Activated CD4-positive, alpha-beta T cell treated with anti-CD3 and anti-CD28 coated beads, Interleukin-2, amount 10 ng/mL, durations not matched to agents 7 days and 5 days (primary cell): ENCODE measurements around the gene THOC5. TPM values are rescaled to one million over a fixed set of nuclear protein-coding genes. Genes with fewer than 3 reads are reported as not detected.
A peak's percentile ranks its signal among the peaks of the same experiment; 100 is the strongest.

Source experiments
- CTCF ChIA-PET: fragments of 350-600 bp; sonication (Branson Sonifier 250); formaldehyde crosslinking; loops from one replicate; lab custom pipeline; 2021; ENCODE audit warnings: antibody characterized with exemption; lab: Charles Lee
- POLR2A ChIA-PET: fragments of 350-600 bp; sonication (Branson Sonifier 250); formaldehyde crosslinking; loops from one replicate; lab custom pipeline; 2021; ENCODE audit warnings: antibody characterized with exemption; lab: Charles Lee
- DNase-seq: peaks from one replicate; pipeline ENCODE4 v3.0.0-alpha.2; 2020
- H3K27ac Mint-ChIP-seq: one replicate; pipeline ENCODE4 v1.8.0; 2021; ENCODE audit warnings: mild to moderate bottlenecking, moderate library complexity, mixed read lengths
- H3K27me3 Mint-ChIP-seq: one replicate; pipeline ENCODE4 v1.8.0; 2021; ENCODE audit warnings: mixed read lengths
- H3K36me3 Mint-ChIP-seq: one replicate; pipeline ENCODE4 v1.8.0; 2021; ENCODE audit warnings: low read depth, mixed read lengths
- H3K4me1 Mint-ChIP-seq: one replicate; pipeline ENCODE4 v1.8.0; 2021; ENCODE audit warnings: mixed read lengths
- H3K4me3 Mint-ChIP-seq: one replicate; pipeline ENCODE4 v1.8.0; 2021; ENCODE audit warnings: mild to moderate bottlenecking, moderate library complexity, mixed read lengths
- H3K9me3 Mint-ChIP-seq: one replicate; pipeline ENCODE4 v1.8.0; 2021; ENCODE audit warnings: mixed read lengths
- total RNA-seq, 2 experiments: library from RNA; stranded (reverse); gene quantifications; one replicate each; pipeline ENCODE4 v1.2.3, GENCODE V29; 2021

Gene THOC5
- total RNA-seq, 2 experiments from 2014 or later: 48.6 to 61.5 TPM

DNA sequence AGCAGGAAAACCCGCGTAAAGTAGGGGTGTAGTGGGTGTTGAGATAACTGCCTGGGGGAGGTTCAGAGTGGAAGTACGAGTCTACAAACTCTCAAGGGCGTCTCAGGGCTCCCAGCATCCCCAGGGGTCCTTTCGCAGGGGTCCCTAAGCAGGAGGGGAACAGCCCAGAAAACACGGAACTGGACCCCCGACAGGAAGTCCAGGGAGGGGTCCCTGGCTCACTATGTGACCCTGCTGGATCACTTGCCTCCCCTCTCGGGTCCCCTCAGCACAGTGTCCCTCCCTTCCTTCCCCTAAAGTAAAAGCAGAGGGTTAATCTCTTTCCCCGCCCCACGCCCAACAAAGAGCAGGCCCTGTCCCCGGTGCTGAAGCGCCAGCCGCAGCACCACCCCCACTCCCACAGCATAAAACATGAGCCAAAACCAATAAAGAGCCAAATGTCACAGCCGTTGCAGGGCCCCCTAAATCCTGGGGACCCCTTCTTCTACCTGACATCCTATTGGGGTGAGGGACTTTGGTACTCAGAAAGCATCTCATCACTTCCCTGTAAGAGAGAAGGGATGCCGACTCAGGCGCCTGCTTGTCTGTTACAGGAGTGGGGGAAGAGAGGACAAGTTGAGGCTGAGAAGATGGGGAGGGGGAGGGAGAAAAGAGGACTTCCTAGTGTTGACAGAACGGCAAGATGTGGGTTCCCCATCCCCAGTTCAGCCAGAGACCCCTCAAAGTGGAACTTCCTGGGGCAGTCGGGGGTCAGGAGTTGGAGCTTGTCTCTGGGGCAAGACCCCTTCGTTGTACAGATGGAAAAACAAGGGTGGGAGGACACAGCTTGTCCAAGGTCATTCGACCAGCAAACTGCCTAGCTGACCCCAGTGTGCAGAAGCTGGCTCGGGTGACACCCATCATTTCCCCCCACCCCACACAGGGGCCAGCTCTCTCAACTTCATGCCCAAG, 75.0 kb downstream of the THOC5 start:
- no peaks in the 10 kb centered on the region for H3K9me3 Mint-ChIP-seq
- H3K27ac Mint-ChIP-seq: no peak overlapping the region
- DNase-seq: peak; percentile 59
- H3K36me3 Mint-ChIP-seq: peaks cover 6% of the 10 kb centered on the region
- no peak overlapping the region for H3K4me3 Mint-ChIP-seq
- POLR2A ChIA-PET: interaction anchor here (0.7 kb wide), 1 partner anchor 78 kb away, joined by 4 read pairs; no protein-coding TSS in a partner anchor
- peaks cover 52% of the 10 kb centered on the region for H3K27me3 Mint-ChIP-seq
- peaks cover 13% of the 10 kb centered on the region for H3K4me1 Mint-ChIP-seq
- CTCF ChIA-PET: no interaction called here

- ChIA-PET CTCF (no interaction called here), POLR2A (no interaction called here)
- H3K27me3 Mint-ChIP-seq: peaks cover 52% of the 10 kb centered on the region
- H3K4me3 Mint-ChIP-seq: no peak overlapping the region
- DNase-seq: no peak
- peaks cover 13% of the 10 kb centered on the region for H3K4me1 Mint-ChIP-seq
- H3K36me3 Mint-ChIP-seq: peaks cover 6% of the 10 kb centered on the region
- H3K9me3 Mint-ChIP-seq: no peaks in the 10 kb centered on the region
- H3K27ac Mint-ChIP-seq: no peak overlapping the region
Observed at GRCh38 chr22:29477723-29478318, 75.7 kb downstream of the THOC5 start.

DNA sequence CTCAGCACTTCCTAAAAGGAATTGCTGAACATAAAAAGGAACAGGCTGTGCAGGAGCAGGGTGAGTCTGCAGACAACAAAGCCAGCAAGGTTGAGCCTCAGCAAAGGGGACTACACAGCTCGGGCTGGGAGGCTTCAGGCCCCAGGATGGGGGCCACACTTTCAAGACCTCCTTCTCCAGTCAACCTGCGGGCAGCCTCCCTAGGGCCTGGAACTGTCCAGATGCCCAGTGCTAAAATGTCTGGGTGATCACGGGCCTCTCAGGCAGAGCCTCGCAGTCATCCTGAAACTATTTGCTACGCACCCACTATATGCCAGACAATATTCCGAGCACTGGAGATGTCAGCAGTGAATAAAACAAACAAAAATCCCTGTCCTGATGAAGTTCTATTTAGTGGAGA, 77.4 kb downstream of the THOC5 start:
- DNase-seq: no peak
- Mint-ChIP-seq H3K27me3 (peaks cover 43% of the 10 kb centered on the region), H3K27ac (no peak overlapping the region), H3K4me1 (peaks cover 7% of the 10 kb centered on the region), H3K9me3 (no peaks in the 10 kb centered on the region), H3K4me3 (no peak overlapping the region), H3K36me3 (peaks cover 3% of the 10 kb centered on the region)
- POLR2A ChIA-PET: no interaction called here
- CTCF ChIA-PET: no interaction called here

DNA sequence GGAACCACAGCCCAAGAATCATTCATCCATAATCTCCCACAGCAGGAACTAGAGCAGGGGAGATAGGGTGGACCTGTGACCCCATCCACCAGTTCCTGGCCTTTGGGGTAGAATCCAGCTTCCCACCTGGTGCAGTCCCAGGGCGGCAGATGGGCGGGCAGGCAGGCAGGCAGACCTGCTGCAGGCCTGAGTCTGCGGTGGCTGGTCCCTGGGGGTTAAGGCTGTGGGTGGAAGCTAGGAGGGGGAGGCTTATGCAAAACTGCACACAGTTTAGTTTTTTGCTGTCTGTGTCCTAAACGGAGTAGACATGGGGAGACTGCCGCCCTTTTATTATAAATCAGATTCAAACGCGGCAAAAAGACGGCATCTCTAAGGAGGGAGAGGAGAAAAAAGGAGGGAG, 78.0 kb downstream of the THOC5 start:
- Mint-ChIP-seq H3K9me3 (no peaks in the 10 kb centered on the region), H3K27ac (no peak overlapping the region), H3K4me1 (peaks cover 8% of the 10 kb centered on the region), H3K36me3 (peaks cover 3% of the 10 kb centered on the region), H3K4me3 (no peak overlapping the region), H3K27me3 (peaks cover 42% of the 10 kb centered on the region)
- ChIA-PET POLR2A (no interaction called here), CTCF (no interaction called here)
- no peak for DNase-seq

DNA sequence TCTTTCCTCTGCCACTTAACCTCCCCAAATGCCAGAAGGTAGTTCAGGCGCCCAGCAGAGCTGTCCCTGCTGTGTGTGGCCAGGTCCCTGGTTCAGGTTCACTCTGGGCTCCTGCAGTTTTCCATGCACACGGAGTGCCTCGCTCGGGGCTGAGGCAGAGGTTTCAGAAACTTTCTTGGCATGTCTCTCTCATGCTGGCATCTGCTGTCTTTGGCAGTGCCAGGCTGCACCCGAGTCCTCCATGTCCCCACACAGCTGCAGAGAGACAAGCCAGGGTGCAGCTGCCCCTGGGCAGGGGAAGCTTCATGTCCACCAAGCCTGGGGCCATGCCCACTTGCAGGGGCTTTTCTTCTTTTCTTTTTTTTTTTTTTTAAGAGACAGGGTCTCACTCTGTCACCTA, 80.6 kb downstream of the THOC5 start:
- Mint-ChIP-seq H3K9me3 (no peaks in the 10 kb centered on the region), H3K36me3 (no peaks in the 10 kb centered on the region), H3K4me1 (peaks cover 10% of the 10 kb centered on the region), H3K27me3 (peaks cover 34% of the 10 kb centered on the region), H3K27ac (no peak overlapping the region), H3K4me3 (no peak overlapping the region)
- ChIA-PET POLR2A (no interaction called here), CTCF (interaction anchor here (0.5 to 0.6 kb wide), 2 partner anchors 29 to 733 kb away, joined by 3 to 4 read pairs; no protein-coding TSS in a partner anchor)
- DNase-seq: no peak

DNA sequence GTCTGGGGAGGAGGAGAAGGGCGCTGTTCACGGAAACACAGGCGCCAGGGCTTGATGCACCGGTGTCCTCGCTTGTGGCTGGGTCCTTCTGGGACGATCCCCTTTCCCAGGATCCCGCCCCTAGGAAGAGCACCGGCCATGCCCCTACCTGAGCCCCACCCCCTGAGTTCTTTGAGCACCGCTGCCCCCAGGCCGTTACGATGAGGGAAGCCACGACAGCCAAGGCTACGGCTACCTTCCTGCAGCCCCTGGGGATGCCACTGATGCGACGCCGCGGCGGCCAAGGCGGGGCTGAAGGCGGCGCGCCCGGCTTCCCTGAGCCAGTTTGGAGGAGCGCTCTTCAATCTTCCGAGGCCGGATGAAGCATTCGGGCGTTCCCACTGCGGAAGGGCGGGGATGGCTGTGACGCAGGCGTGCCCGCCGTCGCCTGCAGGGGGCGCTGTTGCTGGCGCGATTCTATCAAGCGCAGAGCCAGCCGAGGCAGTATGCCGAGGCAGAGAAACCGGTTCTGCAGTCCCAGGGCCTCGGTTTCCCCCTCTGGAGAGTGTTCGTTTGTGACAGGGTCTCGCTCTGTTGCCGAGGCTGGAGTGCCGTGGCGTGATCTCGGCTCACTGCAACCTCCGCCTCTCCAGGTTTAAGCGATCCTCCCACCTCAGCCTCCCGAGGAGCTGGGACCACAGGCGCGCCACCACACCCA, 83.2 kb downstream of the THOC5 start:
- H3K4me1 Mint-ChIP-seq: peaks cover 10% of the 10 kb centered on the region
- peak; percentile 86 for DNase-seq
- CTCF ChIA-PET: interaction anchor here (0.5 to 1.4 kb wide), 3 partner anchors 10 to 348 kb away, joined by 4 to 6 read pairs (median 5); partner anchors contain the start of gene NEFH
- peak overlapping the region; percentile 67 for H3K4me3 Mint-ChIP-seq
- H3K27me3 Mint-ChIP-seq: peaks cover 17% of the 10 kb centered on the region
- POLR2A ChIA-PET: no interaction called here
- no peaks in the 10 kb centered on the region for H3K36me3 Mint-ChIP-seq
- H3K9me3 Mint-ChIP-seq: no peaks in the 10 kb centered on the region
- peak overlapping the region; percentile 68 for H3K27ac Mint-ChIP-seq

GRCh38 chr22:29469755-29470154, 83.8 kb downstream of the THOC5 start:
- H3K4me1 Mint-ChIP-seq: peaks cover 10% of the 10 kb centered on the region
- ChIA-PET CTCF (interaction anchor here (0.5 to 1.2 kb wide), 2 partner anchors 11 to 202 kb away, joined by 3 to 4 read pairs; no protein-coding TSS in a partner anchor), POLR2A (interaction anchor here (0.7 kb wide), 1 partner anchor 22 kb away, joined by 3 read pairs; no protein-coding TSS in a partner anchor)
- no peak for DNase-seq
- peak overlapping the region; percentile 67 for H3K4me3 Mint-ChIP-seq
- no peaks in the 10 kb centered on the region for H3K36me3 Mint-ChIP-seq
- H3K27ac Mint-ChIP-seq: no peak overlapping the region
- no peaks in the 10 kb centered on the region for H3K9me3 Mint-ChIP-seq
- peaks cover 16% of the 10 kb centered on the region for H3K27me3 Mint-ChIP-seq

GRCh38 chr22:29464581-29464980, 89.0 kb downstream of the THOC5 start:
- POLR2A ChIA-PET: no interaction called here
- Mint-ChIP-seq H3K4me3 (no peak overlapping the region), H3K9me3 (no peaks in the 10 kb centered on the region), H3K4me1 (no peaks in the 10 kb centered on the region), H3K36me3 (no peaks in the 10 kb centered on the region), H3K27ac (no peak overlapping the region), H3K27me3 (peaks cover 7% of the 10 kb centered on the region)
- DNase-seq: no peak
- CTCF ChIA-PET: interaction anchor here (1.2 kb wide), 1 partner anchor 443 kb away, joined by 4 read pairs; no protein-coding TSS in a partner anchor

- H3K27ac Mint-ChIP-seq: no peak overlapping the region
- CTCF ChIA-PET: no interaction called here
- no peak for DNase-seq
- no peaks in the 10 kb centered on the region for H3K4me1 Mint-ChIP-seq
- H3K4me3 Mint-ChIP-seq: no peak overlapping the region
- no peaks in the 10 kb centered on the region for H3K27me3 Mint-ChIP-seq
- no peaks in the 10 kb centered on the region for H3K9me3 Mint-ChIP-seq
- H3K36me3 Mint-ChIP-seq: no peaks in the 10 kb centered on the region
- POLR2A ChIA-PET: no interaction called here
Observed at GRCh38 chr22:29463629-29464028, 89.9 kb downstream of the THOC5 start.

DNA sequence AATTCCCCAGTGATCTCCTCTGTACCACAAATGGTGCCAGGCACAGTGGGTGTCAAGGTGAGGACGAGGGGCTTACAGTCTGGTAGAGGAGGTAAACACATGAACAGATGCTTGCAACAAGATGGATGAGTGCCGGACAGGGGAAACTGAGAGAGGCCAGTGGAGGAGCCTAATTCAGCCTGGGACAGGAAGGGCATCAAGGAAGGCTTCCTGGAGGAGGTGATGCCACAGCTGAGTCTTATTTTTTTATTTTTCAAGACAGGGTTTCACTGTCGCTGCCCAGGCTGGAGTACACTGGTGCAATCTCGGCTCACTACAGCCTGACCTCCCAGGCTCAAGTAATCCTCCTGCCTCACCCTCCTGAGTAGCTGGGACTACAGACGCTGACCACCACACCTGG, 92.3 kb downstream of the THOC5 start:
- no peaks in the 10 kb centered on the region for H3K4me1 Mint-ChIP-seq
- H3K4me3 Mint-ChIP-seq: no peak overlapping the region
- no peaks in the 10 kb centered on the region for H3K9me3 Mint-ChIP-seq
- DNase-seq: no peak
- ChIA-PET CTCF (interaction anchor here (0.7 kb wide), 1 partner anchor 241 kb away, joined by 3 read pairs; no protein-coding TSS in a partner anchor), POLR2A (no interaction called here)
- no peak overlapping the region for H3K27ac Mint-ChIP-seq
- H3K36me3 Mint-ChIP-seq: no peaks in the 10 kb centered on the region
- no peaks in the 10 kb centered on the region for H3K27me3 Mint-ChIP-seq

DNA sequence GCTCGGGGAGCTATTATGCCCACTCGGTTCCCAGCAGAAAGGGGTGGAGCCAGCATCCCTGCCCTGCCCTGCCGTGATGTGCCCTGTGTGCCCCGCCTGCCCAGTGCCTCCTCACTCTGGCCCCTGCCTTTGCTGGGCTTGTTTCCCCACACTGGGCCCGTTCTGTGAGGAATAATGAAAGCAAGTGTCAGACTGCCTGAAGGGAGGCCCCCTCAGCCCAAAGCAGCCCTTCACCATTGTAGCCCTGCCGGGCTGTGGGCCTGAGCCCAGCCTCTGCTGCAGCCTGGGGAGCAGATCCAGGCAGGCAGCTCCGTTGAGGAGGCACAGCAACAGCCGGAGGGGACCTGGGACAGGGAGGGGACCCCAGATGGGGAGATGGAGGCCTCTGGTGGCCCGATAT, 93.8 kb downstream of the THOC5 start:
- ChIA-PET POLR2A (no interaction called here), CTCF (no interaction called here)
- no peaks in the 10 kb centered on the region for H3K9me3 Mint-ChIP-seq
- H3K4me1 Mint-ChIP-seq: no peaks in the 10 kb centered on the region
- no peaks in the 10 kb centered on the region for H3K27me3 Mint-ChIP-seq
- H3K27ac Mint-ChIP-seq: no peak overlapping the region
- H3K4me3 Mint-ChIP-seq: no peak overlapping the region
- H3K36me3 Mint-ChIP-seq: no peaks in the 10 kb centered on the region
- DNase-seq: no peak

- H3K27me3 Mint-ChIP-seq: no peaks in the 10 kb centered on the region
- ChIA-PET POLR2A (no interaction called here), CTCF (interaction anchor here (0.6 kb wide), 1 partner anchor 39 kb away, joined by 3 read pairs; no protein-coding TSS in a partner anchor)
- no peaks in the 10 kb centered on the region for H3K9me3 Mint-ChIP-seq
- no peaks in the 10 kb centered on the region for H3K36me3 Mint-ChIP-seq
- DNase-seq: no peak
- H3K4me1 Mint-ChIP-seq: no peaks in the 10 kb centered on the region
- H3K27ac Mint-ChIP-seq: no peak overlapping the region
- H3K4me3 Mint-ChIP-seq: no peak overlapping the region
Observed at GRCh38 chr22:29458551-29458950, 95.0 kb downstream of the THOC5 start.
